CD4-positive, alpha-beta memory T cell (primary cell): Measurements from ENCODE around the gene DNM3. TPM values are rescaled to one million over a fixed set of nuclear protein-coding genes. Genes with fewer than 3 reads are reported as not detected.

Experiments used
- CTCF ChIA-PET: fragments of 350-600 bp; sonication (Branson Sonifier 250); formaldehyde crosslinking; loops from one replicate; lab custom pipeline; 2021; ENCODE audit warnings: inconsistent platforms; ENCODE audit not compliant: partially characterized antibody; lab: Charles Lee
- POLR2A ChIA-PET: fragments of 350-600 bp; sonication (Branson Sonifier 250); formaldehyde crosslinking; loops from one replicate; lab custom pipeline; 2021; ENCODE audit not compliant: partially characterized antibody; lab: Charles Lee
- DNase-seq, 5 donors: peaks; one replicate each; pipeline versions ENCODE4 v3.0.0 to v3.0.0-alpha.2; 2020 to 2022; ENCODE audit warnings: mixed read lengths in 1 of 5
- H3K27ac ChIP-seq: one replicate; pipeline ENCODE4 v1.7.0; 2013; ENCODE audit warnings: low read depth, low read length
- H3K27me3 ChIP-seq: 2 replicates; pipeline ENCODE4 v1.7.0; 2013; ENCODE audit warnings: mild to moderate bottlenecking, low read length, moderate library complexity; ENCODE audit not compliant: insufficient read depth
- H3K36me3 ChIP-seq: 2 replicates; pipeline ENCODE4 v1.7.0; 2013; ENCODE audit warnings: mild to moderate bottlenecking, low read length, moderate library complexity; ENCODE audit not compliant: insufficient read depth
- H3K4me1 ChIP-seq: 2 replicates; pipeline ENCODE4 v1.7.0; 2013; ENCODE audit warnings: mild to moderate bottlenecking, low read length, moderate library complexity; ENCODE audit not compliant: insufficient read depth
- H3K4me3 ChIP-seq, 2 donors: one replicate each; pipeline ENCODE4 v1.7.0; 2013; ENCODE audit warnings: low read length in 2 of 2, mild to moderate bottlenecking in 1 of 2
- H3K9me3 ChIP-seq, 2 donors: one replicate each; pipeline ENCODE4 v1.7.0; 2013; ENCODE audit warnings: low read length in 2 of 2, control low read depth in 1 of 2; ENCODE audit not compliant: control insufficient read depth in 1 of 2
- H3K27ac Mint-ChIP-seq, 7 donors: one replicate each; pipeline ENCODE4 v1.8.0; 2020 to 2021; ENCODE audit warnings: mixed read lengths in 7 of 7, mild to moderate bottlenecking in 6 of 7, inconsistent platforms in 3 of 7, moderate library complexity in 3 of 7
- H3K27me3 Mint-ChIP-seq, 2 donors: one replicate each; pipeline ENCODE4 v1.8.0; 2020 to 2021; ENCODE audit warnings: mixed read lengths in 2 of 2
- H3K36me3 Mint-ChIP-seq, 2 donors: one replicate each; pipeline ENCODE4 v1.8.0; 2020 to 2021; ENCODE audit warnings: mixed read lengths in 2 of 2, inconsistent platforms in 1 of 2, mild to moderate bottlenecking in 1 of 2
- H3K4me1 Mint-ChIP-seq, 4 donors: one replicate each; pipeline ENCODE4 v1.8.0; 2020 to 2021; ENCODE audit warnings: mixed read lengths in 4 of 4, mild to moderate bottlenecking in 1 of 4
- H3K4me3 Mint-ChIP-seq, 8 donors: one replicate each; pipeline ENCODE4 v1.8.0; 2020 to 2021; ENCODE audit warnings: mixed read lengths in 8 of 8, mild to moderate bottlenecking in 7 of 8, moderate library complexity in 6 of 8, inconsistent platforms in 3 of 8
- H3K9me3 Mint-ChIP-seq, 8 donors: one replicate each; pipeline ENCODE4 v1.8.0; 2020 to 2021; ENCODE audit warnings: mixed read lengths in 8 of 8, mild to moderate bottlenecking in 5 of 8, inconsistent platforms in 3 of 8, moderate library complexity in 1 of 8
- intact Hi-C: fragments of 100-400 bp; cut with micrococcal nuclease; formaldehyde crosslinking; loops from one replicate; pipeline ENCODE4 v1.15.1; 2023
- polyA plus RNA-seq, 2 donors: library from polyadenylated mRNA; unstranded; fragments of 300-500 nt; fragmentation: Illumina TruSeq; gene quantifications; one replicate each; pipeline ENCODE4 v1.2.3, GENCODE V29; 2021
- total RNA-seq, 2 experiments: library from RNA; stranded (reverse); gene quantifications; one replicate each; pipeline ENCODE4 v1.2.3, GENCODE V29; 2021

Gene DNM3
- total and polyA plus RNA-seq, 4 experiments from 2014 or later = 0.37 to 2.7 (median 1.4) TPM

DNA sequence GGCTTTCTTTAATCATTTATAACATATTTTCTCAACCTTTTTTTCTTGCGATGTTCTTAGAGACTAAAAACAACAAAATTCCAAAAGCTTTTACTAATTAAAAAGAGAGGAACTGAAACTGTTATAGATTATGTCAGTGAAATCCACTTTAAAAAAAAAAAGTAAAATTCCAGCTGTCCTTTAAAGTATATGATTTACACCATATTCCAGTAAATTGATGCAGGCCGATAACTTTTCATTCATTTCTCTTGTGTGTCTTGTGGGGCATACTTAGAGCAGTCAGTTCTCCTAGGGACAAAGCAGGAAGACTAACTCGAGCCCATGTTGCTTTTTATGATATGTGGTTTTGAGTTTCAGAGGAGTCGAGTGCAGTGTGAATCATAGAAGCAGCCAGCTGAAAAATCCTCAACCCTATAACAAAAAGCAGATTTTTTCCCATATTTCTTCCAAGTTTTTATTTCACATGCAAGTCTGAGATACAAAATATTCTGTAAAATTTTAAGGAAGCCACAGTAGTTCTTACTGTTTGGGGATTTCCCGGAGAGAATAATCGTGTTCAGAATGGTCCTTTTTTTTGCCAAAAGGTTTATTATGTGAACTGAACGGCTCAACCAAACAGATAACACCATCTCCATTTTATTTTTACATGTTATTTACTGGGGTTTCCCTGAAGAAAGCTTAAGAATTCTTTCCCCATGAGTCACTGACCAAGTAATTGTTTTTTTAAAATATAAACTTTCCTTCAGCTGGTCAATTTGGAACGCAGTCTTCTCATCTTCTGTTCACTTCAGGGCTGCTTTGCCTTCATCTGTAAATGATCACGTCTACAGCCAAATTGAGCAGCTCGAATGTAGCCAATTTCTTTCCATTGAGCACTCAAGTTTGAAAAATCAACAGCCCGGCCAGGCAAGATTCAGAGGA, 502.2 kb downstream of the DNM3 start:
- intact Hi-C loops = loop anchor here (2.0 kb wide), 1 partner anchor 13 kb away; no protein-coding TSS in a partner anchor
- Histone ChIP-seq H3K27me3 (no peaks in the 10 kb centered on the region), H3K27ac (no peak overlapping the region), H3K36me3 (no peaks in the 10 kb centered on the region), H3K4me1 (peaks cover 16% of the 10 kb centered on the region), H3K9me3 (no peaks in the 10 kb centered on the region), H3K4me3 (no peak overlapping the region)
- no peaks in the 10 kb centered on the region for H3K27me3 Mint-ChIP-seq
- H3K4me1 Mint-ChIP-seq = peaks cover 9 to 45% (median 19%) of the 10 kb centered on the region in 4 donors
- ChIA-PET CTCF (interaction anchor here (0.7 kb wide), 1 partner anchor 37 kb away, joined by 3 read pairs; no protein-coding TSS in a partner anchor), POLR2A (interaction anchor here (1.3 kb wide), 2 partner anchors 15 to 51 kb away, joined by 3 to 4 read pairs; no protein-coding TSS in a partner anchor)
- H3K36me3 Mint-ChIP-seq = peaks cover 0 to 11% of the 10 kb centered on the region in 2 donors
- H3K27ac Mint-ChIP-seq = peak overlapping the region in 3 of 7 donors; percentile 14 to 27 (median 20)
- H3K4me3 Mint-ChIP-seq = peak overlapping the region in 4 of 8 donors; percentile 1 to 55 (median 29)
- H3K9me3 Mint-ChIP-seq = peaks cover 0 to 20% (median 12%) of the 10 kb centered on the region in 8 donors
- DNase-seq = no peak

- no peak for DNase-seq
- Mint-ChIP-seq H3K36me3 (peaks cover 0 to 11% of the 10 kb centered on the region in 2 donors), H3K9me3 (peaks cover 0 to 20% (median 12%) of the 10 kb centered on the region in 8 donors), H3K27me3 (no peaks in the 10 kb centered on the region), H3K4me1 (peaks cover 7 to 37% (median 19%) of the 10 kb centered on the region in 4 donors), H3K27ac (no peak overlapping the region), H3K4me3 (no peak overlapping the region)
- ChIA-PET POLR2A (no interaction called here), CTCF (interaction anchor here (1.4 kb wide), 1 partner anchor 9 kb away, joined by 4 read pairs; no protein-coding TSS in a partner anchor)
- no peak overlapping the region for H3K27ac ChIP-seq
- peaks cover 13% of the 10 kb centered on the region for H3K4me1 ChIP-seq
- no peaks in the 10 kb centered on the region for H3K27me3 ChIP-seq
- intact Hi-C loops = no loop called here
- no peak overlapping the region for H3K4me3 ChIP-seq
- no peaks in the 10 kb centered on the region for H3K9me3 ChIP-seq
- no peaks in the 10 kb centered on the region for H3K36me3 ChIP-seq
These were observed 503.1 kb downstream of the DNM3 start for GRCh38 chr1:172344444-172344843.

DNA sequence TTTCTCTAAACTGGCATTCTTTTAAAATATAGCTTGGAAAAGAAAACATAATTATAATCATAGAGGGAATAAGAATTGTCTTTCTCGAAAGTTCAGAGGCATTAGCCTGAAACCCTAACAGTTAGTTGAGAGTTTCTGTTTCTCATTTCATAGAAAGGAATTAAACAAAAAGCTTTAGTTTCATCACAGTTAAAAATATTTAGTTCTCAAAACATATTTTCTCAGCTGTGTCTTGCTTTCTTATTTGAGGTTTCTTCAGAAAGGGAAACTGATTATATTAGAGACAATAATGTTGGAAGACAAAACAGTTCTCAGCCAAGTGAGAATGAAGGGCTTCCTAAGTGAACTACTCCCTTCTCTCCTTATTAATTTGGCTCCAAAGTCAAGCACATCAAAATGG, 503.8 kb downstream of the DNM3 start:
- H3K9me3 Mint-ChIP-seq = peaks cover 0 to 20% (median 12%) of the 10 kb centered on the region in 8 donors
- no peak overlapping the region for H3K27ac Mint-ChIP-seq
- peaks cover 5 to 32% (median 16%) of the 10 kb centered on the region in 4 donors for H3K4me1 Mint-ChIP-seq
- intact Hi-C loops = no loop called here
- no peaks in the 10 kb centered on the region for H3K9me3 ChIP-seq
- peaks cover 0 to 11% of the 10 kb centered on the region in 2 donors for H3K36me3 Mint-ChIP-seq
- no peak overlapping the region for H3K4me3 ChIP-seq
- H3K4me1 ChIP-seq = peaks cover 13% of the 10 kb centered on the region
- no peaks in the 10 kb centered on the region for H3K36me3 ChIP-seq
- no peak overlapping the region for H3K27ac ChIP-seq
- H3K27me3 ChIP-seq = no peaks in the 10 kb centered on the region
- no peak overlapping the region for H3K4me3 Mint-ChIP-seq
- DNase-seq = no peak
- no peaks in the 10 kb centered on the region for H3K27me3 Mint-ChIP-seq
- ChIA-PET CTCF (interaction anchor here (0.8 to 1.4 kb wide), 2 partner anchors 8 to 13 kb away, joined by 3 to 4 read pairs; no protein-coding TSS in a partner anchor), POLR2A (no interaction called here)

GRCh38 chr1:172347416-172347815, 506.1 kb downstream of the DNM3 start:
- DNase-seq = no peak
- Histone ChIP-seq H3K9me3 (no peaks in the 10 kb centered on the region), H3K27ac (no peak overlapping the region), H3K4me3 (no peak overlapping the region), H3K27me3 (no peaks in the 10 kb centered on the region), H3K4me1 (peaks cover 22% of the 10 kb centered on the region), H3K36me3 (no peaks in the 10 kb centered on the region)
- intact Hi-C loops = no loop called here
- Mint-ChIP-seq H3K36me3 (peaks cover 0 to 11% of the 10 kb centered on the region in 2 donors), H3K4me3 (no peak overlapping the region), H3K4me1 (peaks cover 5 to 26% (median 17%) of the 10 kb centered on the region in 4 donors), H3K27ac (no peak overlapping the region), H3K9me3 (peaks cover 0 to 20% (median 12%) of the 10 kb centered on the region in 8 donors), H3K27me3 (no peaks in the 10 kb centered on the region)
- POLR2A ChIA-PET = no interaction called here
- CTCF ChIA-PET = no interaction called here

DNA sequence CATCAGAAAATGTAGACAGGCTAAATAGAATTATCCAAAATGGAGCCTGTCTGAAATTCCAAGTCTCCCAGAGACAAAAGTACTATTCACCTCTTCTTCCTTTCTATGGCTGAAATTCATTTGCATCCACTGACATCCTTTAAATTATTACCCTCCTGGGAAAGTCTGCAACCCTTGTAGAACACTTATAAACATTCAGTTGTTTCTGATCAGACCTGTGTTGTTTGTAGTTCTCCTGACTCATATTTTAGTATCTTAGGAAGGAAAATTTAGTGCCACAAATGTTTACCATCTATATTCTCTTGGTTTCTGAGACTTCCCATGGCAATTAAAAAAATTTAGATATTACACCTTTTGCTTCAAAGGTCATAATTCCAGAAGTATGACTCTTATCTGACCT, 509.6 kb downstream of the DNM3 start:
- peaks cover 0 to 11% of the 10 kb centered on the region in 2 donors for H3K36me3 Mint-ChIP-seq
- H3K4me1 ChIP-seq = peaks cover 21% of the 10 kb centered on the region
- peaks cover 4 to 20% (median 13%) of the 10 kb centered on the region in 8 donors for H3K9me3 Mint-ChIP-seq
- no peak overlapping the region for H3K27ac Mint-ChIP-seq
- no peaks in the 10 kb centered on the region for H3K36me3 ChIP-seq
- intact Hi-C loops = no loop called here
- no peak overlapping the region for H3K4me3 Mint-ChIP-seq
- no peaks in the 10 kb centered on the region for H3K27me3 ChIP-seq
- no peak for DNase-seq
- H3K9me3 ChIP-seq = no peaks in the 10 kb centered on the region
- POLR2A ChIA-PET = interaction anchor here (1.3 kb wide), 1 partner anchor 8 kb away, joined by 3 read pairs; no protein-coding TSS in a partner anchor
- CTCF ChIA-PET = interaction anchor here (1.1 to 1.6 kb wide), 2 partner anchors 11 to 79 kb away, joined by 3 to 4 read pairs; no protein-coding TSS in a partner anchor
- no peaks in the 10 kb centered on the region for H3K27me3 Mint-ChIP-seq
- H3K4me3 ChIP-seq = no peak overlapping the region
- H3K27ac ChIP-seq = no peak overlapping the region
- H3K4me1 Mint-ChIP-seq = peaks cover 18 to 37% (median 28%) of the 10 kb centered on the region in 4 donors

- Histone ChIP-seq H3K9me3 (no peaks in the 10 kb centered on the region), H3K4me1 (peaks cover 21% of the 10 kb centered on the region), H3K36me3 (no peaks in the 10 kb centered on the region), H3K27me3 (no peaks in the 10 kb centered on the region), H3K27ac (no peak overlapping the region), H3K4me3 (no peak overlapping the region)
- CTCF ChIA-PET = interaction anchor here (1.0 to 1.6 kb wide), 4 partner anchors 11 to 349 kb away, joined by 3 to 4 read pairs (median 4); partner anchors contain the start of gene PIGC
- H3K9me3 Mint-ChIP-seq = peaks cover 4 to 16% (median 11%) of the 10 kb centered on the region in 8 donors
- H3K4me1 Mint-ChIP-seq = peaks cover 20 to 40% (median 29%) of the 10 kb centered on the region in 4 donors
- POLR2A ChIA-PET = interaction anchor here (1.5 kb wide), 1 partner anchor 171 kb away, joined by 4 read pairs; no protein-coding TSS in a partner anchor
- peaks cover 0 to 7% of the 10 kb centered on the region in 2 donors for H3K36me3 Mint-ChIP-seq
- DNase-seq = no peak
- no peak overlapping the region for H3K27ac Mint-ChIP-seq
- H3K4me3 Mint-ChIP-seq = no peak overlapping the region
- no peaks in the 10 kb centered on the region for H3K27me3 Mint-ChIP-seq
- intact Hi-C loops = no loop called here
These were observed 510.0 kb downstream of the DNM3 start for GRCh38 chr1:172351346-172351745.
